GM12878 (cell line): Measurements from ENCODE around the gene SLC52A3.

Experiments used
- MXI1 ChIP-seq: fragments of 150-350 bp; IDR thresholded peaks from 2 replicates; pipeline ENCODE4 v1.6.1; 2011; ENCODE audit warnings: low read depth, mild to moderate bottlenecking, inconsistent platforms, low read length, improper control_type of control experiment
- POLR2A ChIP-seq: IDR thresholded peaks from 2 replicates; pipeline ENCODE4 v1.6.1; 2011; ENCODE audit warnings: low read depth, mild to moderate bottlenecking, low read length
- SMC3 ChIP-seq: IDR thresholded peaks from 2 replicates; pipeline ENCODE4 v1.6.1; 2011; ENCODE audit warnings: low read length, improper control_type of control experiment, borderline replicate concordance
- YY1 ChIP-seq: IDR thresholded peaks from 2 replicates; pipeline ENCODE4 v1.6.1; 2011; ENCODE audit warnings: low read depth, mild to moderate bottlenecking, low read length

GRCh38 chr20:771741-772464, 3.6 kb upstream of the SLC52A3 start:
- no peak for TF ChIP-seq POLR2A
- no peak for TF ChIP-seq MXI1
- no peak for TF ChIP-seq SMC3
- TF ChIP-seq YY1, result no peak
